MG63 (cell line): ENCODE data around the gene CLMP. TPM values are rescaled to one million over a fixed set of nuclear protein-coding genes. Genes with fewer than 3 reads are reported as not detected.

Experiments
- DNase-seq: peaks from one replicate; pipeline ENCODE4 v3.0.0-alpha.2; 2020
- H3K27me3 ChIP-seq: fragments of 250-450 bp; sonication (Bioruptor Pico); 2 replicates; pipeline ENCODE4 v1.5.1; 2020; ENCODE audit warnings: mild to moderate bottlenecking, moderate library complexity
- H3K36me3 ChIP-seq: fragments of 250-450 bp; sonication (Bioruptor Pico); 2 replicates; pipeline ENCODE4 v1.5.1; 2020; ENCODE audit warnings: mild to moderate bottlenecking, moderate library complexity
- H3K4me3 ChIP-seq: fragments of 250-450 bp; sonication (Bioruptor Pico); 2 replicates; pipeline ENCODE4 v1.5.1; 2020; ENCODE audit warnings: mild to moderate bottlenecking, moderate library complexity
- H3K9me3 ChIP-seq: fragments of 250-450 bp; sonication (Bioruptor Pico); 2 replicates; pipeline ENCODE4 v1.5.1; 2020; ENCODE audit warnings: mild to moderate bottlenecking, moderate library complexity
- total RNA-seq: library from RNA; depleted of rRNA; stranded (reverse); fragments of >200 nt; shearing (Covaris generic); gene quantifications from 2 replicates; pipeline ENCODE4 v1.2.3, GENCODE V29; 2014; ENCODE audit warnings: low replicate concordance

Gene CLMP
- total RNA-seq, 1 experiment from 2014 or later = 109 TPM

DNA sequence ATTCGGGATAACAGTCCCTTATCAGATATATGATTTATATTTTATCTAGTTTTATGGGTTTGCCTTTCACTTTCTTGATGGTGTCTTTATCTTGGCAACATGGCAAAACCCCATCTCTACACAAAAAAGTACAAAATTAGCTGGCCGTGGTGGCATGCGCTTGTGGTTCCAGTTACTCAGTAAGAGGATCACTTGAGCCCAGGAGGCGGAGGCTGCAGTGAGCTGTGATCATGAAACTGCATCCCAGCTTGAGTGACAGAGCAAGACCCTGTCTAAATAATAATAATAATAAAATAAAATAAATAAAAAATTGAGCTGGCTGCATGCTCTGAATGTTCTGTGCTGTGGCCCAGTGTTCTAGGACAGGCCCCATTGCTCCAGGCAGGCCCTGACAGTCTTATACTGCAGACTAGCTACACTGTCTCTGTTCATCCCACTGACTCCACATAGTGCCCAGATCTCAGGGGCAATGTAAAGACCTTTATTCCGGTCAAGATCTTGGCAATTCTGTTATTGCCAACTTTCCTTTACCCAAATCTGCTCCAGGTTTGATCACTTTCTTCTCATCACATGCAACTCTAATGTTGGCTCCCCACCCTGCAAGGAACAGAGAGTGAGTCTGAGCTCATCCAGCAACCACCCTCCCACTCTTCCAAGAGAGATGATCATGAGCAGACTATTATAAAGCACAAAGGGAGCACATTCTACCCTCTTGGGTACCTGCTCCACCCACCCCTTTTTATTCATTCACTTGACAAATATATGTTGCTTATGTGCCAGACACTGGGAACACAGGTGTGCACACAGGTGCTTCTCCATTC, 141.9 kb downstream of the CLMP start:
- no peak overlapping the region for H3K4me3 ChIP-seq

GRCh38 chr11:123051634-123052033, 143.4 kb downstream of the CLMP start:
- Histone ChIP-seq H3K9me3 (no peaks in the 10 kb centered on the region; the same call in 1 of the 2 replicates), H3K4me3 (no peak overlapping the region), H3K27me3 (no peaks in the 10 kb centered on the region; the same call in 1 of the 2 replicates), H3K36me3 (peaks cover 32% of the 10 kb centered on the region)
- no peak for DNase-seq

More for the DNA sequence above, 141.9 kb downstream of the CLMP start:
- no peaks in the 10 kb centered on the region; the same call in 1 of the 2 replicates for H3K9me3 ChIP-seq
- H3K36me3 ChIP-seq = peaks cover 47% of the 10 kb centered on the region
- H3K27me3 ChIP-seq = no peaks in the 10 kb centered on the region; the same call in 1 of the 2 replicates
- no peak for DNase-seq

DNA sequence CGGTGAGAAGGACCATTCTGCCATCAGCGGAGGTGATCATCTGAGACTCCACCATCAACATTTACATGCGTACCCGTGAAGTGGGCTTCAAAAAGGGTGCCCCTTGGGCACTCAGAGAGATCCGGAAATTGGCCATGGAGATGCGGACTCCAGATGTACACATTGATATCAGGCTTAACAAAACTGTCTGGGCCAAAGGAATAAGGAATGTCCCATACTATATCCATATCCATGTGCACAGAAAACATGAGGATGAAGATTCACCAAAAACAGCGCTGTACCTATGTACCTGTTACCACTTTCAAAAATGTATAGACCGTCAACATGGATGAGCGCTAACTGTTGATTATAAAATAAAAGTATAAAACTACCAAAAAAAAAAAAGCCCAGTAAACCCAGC, 143.9 kb downstream of the CLMP start:
- Histone ChIP-seq H3K4me3 (no peak overlapping the region), H3K36me3 (peaks cover 27% of the 10 kb centered on the region), H3K9me3 (no peaks in the 10 kb centered on the region; the same call in 1 of the 2 replicates), H3K27me3 (no peaks in the 10 kb centered on the region)
- DNase-seq = no peak

GRCh38 chr11:123047947-123048293, 147.1 kb downstream of the CLMP start:
- Histone ChIP-seq H3K9me3 (no peaks in the 10 kb centered on the region), H3K27me3 (no peaks in the 10 kb centered on the region), H3K36me3 (no peaks in the 10 kb centered on the region), H3K4me3 (no peak overlapping the region)
- DNase-seq = no peak

DNA sequence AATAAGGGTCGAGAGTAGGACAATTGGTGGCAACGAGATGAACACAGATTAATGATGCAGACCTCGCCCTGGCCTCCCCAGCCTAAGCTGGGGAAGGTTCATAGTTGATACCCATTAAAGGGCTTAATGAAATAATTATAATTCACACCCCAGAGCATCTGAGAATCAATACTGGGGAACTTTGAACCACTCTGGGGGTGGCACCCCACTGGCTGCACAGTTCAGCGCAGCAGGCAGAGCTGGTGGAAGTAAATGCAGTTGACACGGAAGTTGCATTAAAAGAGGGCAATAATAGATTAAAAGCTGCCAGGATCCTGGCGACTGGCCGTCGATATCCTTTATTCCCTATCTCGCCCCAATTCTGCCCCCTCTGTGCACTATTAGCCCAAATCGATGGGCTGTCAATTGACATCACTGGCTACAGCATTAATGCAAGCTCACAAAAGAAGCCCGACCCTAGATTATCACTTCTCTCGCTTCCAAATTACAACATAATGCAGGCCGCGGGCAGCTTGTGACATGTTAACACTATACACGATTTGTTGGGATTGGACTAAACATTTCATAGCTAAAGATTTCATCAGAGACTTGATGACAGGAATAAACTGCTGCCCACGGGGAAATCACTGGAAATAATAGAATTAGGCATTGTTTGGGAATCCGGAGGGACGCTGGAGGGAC, 147.6 kb downstream of the CLMP start:
- H3K9me3 ChIP-seq = no peaks in the 10 kb centered on the region

DNA sequence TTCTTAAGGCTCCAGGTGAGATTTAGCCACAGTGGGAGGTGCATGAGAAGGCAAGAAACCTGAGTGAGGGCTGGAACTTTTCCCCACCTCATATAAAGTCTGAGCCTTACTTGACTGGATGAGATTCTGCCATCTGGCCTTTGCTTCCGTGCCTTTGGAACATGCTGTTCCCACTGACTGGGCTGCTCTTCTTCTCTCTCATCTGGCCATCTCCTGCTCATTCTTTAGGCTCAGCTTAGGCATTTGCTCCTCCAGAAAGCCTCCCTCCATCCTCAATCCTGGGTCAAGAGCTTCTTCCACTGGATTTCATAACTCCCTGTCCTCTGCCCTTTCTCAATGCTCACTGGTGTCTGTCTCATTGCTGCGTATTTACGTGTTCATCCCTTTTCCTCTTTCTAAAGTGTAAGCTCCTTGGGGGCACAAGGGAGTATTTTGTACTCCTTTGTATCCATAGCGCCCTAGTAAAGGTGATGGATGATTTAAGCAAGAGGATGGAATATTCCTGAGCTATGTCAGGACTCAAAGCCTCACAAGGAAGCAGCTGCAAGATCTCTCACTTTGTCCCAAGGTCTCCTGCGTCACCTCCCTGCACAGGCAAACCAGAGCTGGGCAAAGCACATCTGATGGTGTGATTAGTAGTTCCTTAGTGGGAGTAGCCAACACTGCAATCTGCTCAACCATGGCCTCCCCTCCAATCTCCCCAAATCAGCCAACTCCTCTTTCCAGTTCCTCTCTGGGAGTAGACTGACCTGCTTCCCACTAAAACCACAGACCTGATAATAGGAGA, 148.4 kb downstream of the CLMP start:
- DNase-seq = no peak
- Histone ChIP-seq H3K27me3 (no peaks in the 10 kb centered on the region), H3K4me3 (no peak overlapping the region), H3K36me3 (no peaks in the 10 kb centered on the region), H3K9me3 (no peaks in the 10 kb centered on the region)

More for the DNA sequence above, 147.6 kb downstream of the CLMP start:
- no peak overlapping the region for H3K4me3 ChIP-seq
- no peak for DNase-seq
- H3K36me3 ChIP-seq = no peaks in the 10 kb centered on the region
- no peaks in the 10 kb centered on the region for H3K27me3 ChIP-seq

DNA sequence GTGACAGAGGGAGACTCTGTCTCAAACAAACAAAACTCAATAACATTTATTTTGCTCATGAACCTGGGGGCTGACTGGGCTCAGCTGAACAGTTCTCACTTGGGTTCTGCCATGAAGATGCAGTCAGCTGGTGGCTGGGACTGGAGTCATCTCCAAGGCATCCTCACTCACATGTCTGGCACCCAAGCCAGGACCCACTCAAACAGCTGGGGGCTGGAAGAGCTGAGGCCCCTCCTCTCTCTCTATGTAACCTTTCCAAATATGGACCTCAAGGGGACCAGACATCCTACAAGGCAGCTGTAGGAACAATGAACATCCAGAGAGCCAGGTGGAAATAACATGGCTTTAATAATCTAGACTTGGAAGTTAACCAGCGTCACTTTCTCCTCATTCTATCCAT, 149.9 kb downstream of the CLMP start:
- Histone ChIP-seq H3K36me3 (no peaks in the 10 kb centered on the region), H3K9me3 (no peaks in the 10 kb centered on the region), H3K4me3 (no peak overlapping the region), H3K27me3 (no peaks in the 10 kb centered on the region)
- no peak for DNase-seq

- Histone ChIP-seq H3K4me3 (no peak overlapping the region), H3K27me3 (no peaks in the 10 kb centered on the region), H3K9me3 (no peaks in the 10 kb centered on the region), H3K36me3 (no peaks in the 10 kb centered on the region)
- DNase-seq = no peak
Observed at GRCh38 chr11:123041185-123041584, 153.9 kb downstream of the CLMP start.

GRCh38 chr11:123040111-123040432, 155.0 kb downstream of the CLMP start:
- Histone ChIP-seq H3K27me3 (no peaks in the 10 kb centered on the region), H3K9me3 (no peaks in the 10 kb centered on the region), H3K36me3 (no peaks in the 10 kb centered on the region), H3K4me3 (no peak overlapping the region)
- DNase-seq = no peak

DNA sequence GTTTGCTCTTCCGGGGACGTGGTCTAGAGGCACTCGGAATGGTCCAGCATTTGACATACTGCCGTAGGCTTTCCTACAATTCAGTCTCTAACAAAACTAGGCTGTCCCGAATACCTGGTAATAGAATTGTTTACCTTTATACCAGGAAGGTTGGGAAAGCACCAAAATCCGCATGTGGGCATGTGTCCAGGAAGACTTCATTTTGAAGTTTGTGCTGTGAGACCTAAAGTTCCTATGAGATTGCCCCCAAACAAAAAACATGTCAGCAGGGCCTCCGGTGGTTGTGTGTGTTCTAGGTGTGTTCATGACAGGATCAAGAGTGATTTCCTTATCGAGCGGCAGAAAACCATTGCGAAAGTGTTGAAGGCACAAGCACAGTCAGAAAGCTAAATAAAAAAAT, 159.2 kb downstream of the CLMP start:
- Histone ChIP-seq H3K36me3 (no peaks in the 10 kb centered on the region), H3K27me3 (no peaks in the 10 kb centered on the region), H3K4me3 (no peak overlapping the region), H3K9me3 (no peaks in the 10 kb centered on the region)
- no peak for DNase-seq

DNA sequence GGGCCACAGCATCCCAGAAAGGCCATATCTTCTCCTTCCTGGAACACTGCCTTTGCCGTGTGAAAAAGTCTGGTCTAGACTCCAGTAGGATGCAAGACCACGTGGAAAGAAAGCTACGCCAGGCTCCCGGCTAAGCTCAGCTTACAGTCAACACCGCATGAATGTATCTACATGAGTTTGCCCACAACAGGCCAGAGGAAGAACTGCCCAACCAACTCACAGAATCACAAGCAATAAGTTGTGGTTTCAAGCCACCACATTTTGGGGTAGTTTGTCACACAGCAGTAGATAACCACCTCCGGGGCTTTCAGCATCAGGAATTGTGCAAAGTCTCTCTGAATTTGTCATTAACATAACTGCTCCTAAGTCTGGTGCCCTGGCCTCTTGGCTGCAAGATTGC, 160.5 kb downstream of the CLMP start:
- Histone ChIP-seq H3K27me3 (no peaks in the 10 kb centered on the region), H3K9me3 (no peaks in the 10 kb centered on the region), H3K36me3 (no peaks in the 10 kb centered on the region), H3K4me3 (no peak overlapping the region)
- DNase-seq = no peak

- DNase-seq = no peak
- H3K27me3 ChIP-seq = no peaks in the 10 kb centered on the region
- no peaks in the 10 kb centered on the region for H3K36me3 ChIP-seq
- no peak overlapping the region for H3K4me3 ChIP-seq
- H3K9me3 ChIP-seq = no peaks in the 10 kb centered on the region
Observed at GRCh38 chr11:123033895-123034294, 161.2 kb downstream of the CLMP start.

DNA sequence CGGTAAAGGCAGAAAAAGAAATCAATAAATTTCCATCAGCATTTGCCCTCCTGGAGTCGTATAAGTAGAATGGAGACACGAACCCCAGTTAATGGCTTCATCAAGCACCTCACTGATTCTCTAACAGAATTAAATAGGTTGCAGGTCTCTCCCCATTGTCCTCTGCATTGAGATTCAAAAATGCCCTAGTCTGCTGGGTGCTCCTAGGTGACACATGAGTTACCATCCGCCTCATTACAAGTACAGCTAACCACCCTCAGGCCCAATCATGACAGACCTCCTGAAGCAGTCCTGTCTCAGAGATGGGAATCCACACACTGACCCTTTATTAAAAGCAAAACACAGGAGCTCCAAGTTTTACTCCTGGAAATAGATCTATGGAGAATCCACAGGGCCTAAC, 164.5 kb downstream of the CLMP start:
- Histone ChIP-seq H3K27me3 (no peaks in the 10 kb centered on the region; the same call in 1 of the 2 replicates), H3K9me3 (no peaks in the 10 kb centered on the region), H3K36me3 (no peaks in the 10 kb centered on the region), H3K4me3 (no peak overlapping the region)
- no peak for DNase-seq

DNA sequence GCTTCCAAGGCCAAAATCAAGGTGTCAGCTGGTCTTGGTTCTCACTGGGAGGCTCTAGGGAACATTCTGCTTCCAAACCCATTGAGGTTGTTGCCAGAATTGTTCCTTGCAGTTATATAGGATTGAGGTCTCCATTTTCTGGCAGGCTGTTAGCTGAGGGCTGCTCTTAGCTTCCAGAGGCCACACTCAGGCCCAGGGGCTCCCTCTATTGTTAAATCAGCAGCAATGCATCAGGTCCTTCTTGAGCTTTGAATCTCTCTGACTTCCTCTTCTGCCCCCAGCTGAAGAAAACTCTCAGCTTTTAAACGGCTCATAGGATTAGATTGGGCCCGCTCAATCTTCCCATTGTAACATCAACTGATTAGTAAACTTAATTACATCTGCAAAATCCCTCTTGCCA, 174.1 kb downstream of the CLMP start:
- Histone ChIP-seq H3K27me3 (peaks cover 9% of the 10 kb centered on the region), H3K4me3 (no peak overlapping the region)
- DNase-seq = peak; percentile 8

More for the DNA sequence above, 174.1 kb downstream of the CLMP start:
- H3K36me3 ChIP-seq = no peaks in the 10 kb centered on the region
- H3K9me3 ChIP-seq = no peaks in the 10 kb centered on the region
